ENCODE measurements around the gene PCBP3. TPM values are rescaled to one million over a fixed set of nuclear protein-coding genes. Genes with fewer than 3 reads are reported as not detected.
"Not testable (repeated sequence)": the region's sequence is repeated elsewhere in the genome, so short reads cannot be mapped to it uniquely, and the experiment has no call there.

PCBP3 gene
- total and polyA plus RNA-seq, 3 experiments from 2014 or later: 0.31 to 0.38 (median 0.35) TPM

DNA sequence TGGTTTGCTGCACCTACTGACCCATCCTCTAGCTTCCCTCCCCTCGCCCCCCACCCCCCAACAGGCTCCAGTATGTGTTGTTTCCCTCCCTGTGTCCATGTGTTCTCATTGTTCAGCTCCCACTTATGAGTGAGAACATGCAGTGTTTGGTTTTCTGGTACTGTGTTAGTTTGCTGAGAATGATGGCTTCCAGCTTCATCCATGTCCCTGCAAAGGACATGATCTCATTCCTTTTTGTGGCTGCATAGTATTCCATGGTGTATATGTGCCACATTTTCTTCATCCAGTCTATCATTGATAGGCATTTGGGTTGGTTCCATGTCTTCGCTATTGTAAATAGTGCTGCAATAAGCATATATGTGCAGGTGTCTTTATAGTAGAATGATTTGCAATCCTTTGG is 17.4 kb upstream of the PCBP3 start:
- H3K4me3 ChIP-seq (ENCODE audit: low read length); H3K4me1 ChIP-seq (ENCODE audit: insufficient read depth, low read length); H3K9me3 Mint-ChIP-seq; DNase-seq; H3K36me3 ChIP-seq (ENCODE audit: insufficient read depth, low read length); H3K27ac Mint-ChIP-seq; H3K4me1 Mint-ChIP-seq; H3K27ac ChIP-seq (ENCODE audit: low read depth, low read length); POLR2A ChIA-PET; CTCF ChIA-PET; H3K4me3 Mint-ChIP-seq; H3K9me3 ChIP-seq (ENCODE audit: low read length); H3K27me3 ChIP-seq (ENCODE audit: insufficient read depth, low read length, poor library complexity, severe bottlenecking); H3K36me3 Mint-ChIP-seq: not testable (repeated sequence)
- H3K27me3 Mint-ChIP-seq: peaks cover 5 to 29% of the 10 kb centered on the region in 2 donors

DNA sequence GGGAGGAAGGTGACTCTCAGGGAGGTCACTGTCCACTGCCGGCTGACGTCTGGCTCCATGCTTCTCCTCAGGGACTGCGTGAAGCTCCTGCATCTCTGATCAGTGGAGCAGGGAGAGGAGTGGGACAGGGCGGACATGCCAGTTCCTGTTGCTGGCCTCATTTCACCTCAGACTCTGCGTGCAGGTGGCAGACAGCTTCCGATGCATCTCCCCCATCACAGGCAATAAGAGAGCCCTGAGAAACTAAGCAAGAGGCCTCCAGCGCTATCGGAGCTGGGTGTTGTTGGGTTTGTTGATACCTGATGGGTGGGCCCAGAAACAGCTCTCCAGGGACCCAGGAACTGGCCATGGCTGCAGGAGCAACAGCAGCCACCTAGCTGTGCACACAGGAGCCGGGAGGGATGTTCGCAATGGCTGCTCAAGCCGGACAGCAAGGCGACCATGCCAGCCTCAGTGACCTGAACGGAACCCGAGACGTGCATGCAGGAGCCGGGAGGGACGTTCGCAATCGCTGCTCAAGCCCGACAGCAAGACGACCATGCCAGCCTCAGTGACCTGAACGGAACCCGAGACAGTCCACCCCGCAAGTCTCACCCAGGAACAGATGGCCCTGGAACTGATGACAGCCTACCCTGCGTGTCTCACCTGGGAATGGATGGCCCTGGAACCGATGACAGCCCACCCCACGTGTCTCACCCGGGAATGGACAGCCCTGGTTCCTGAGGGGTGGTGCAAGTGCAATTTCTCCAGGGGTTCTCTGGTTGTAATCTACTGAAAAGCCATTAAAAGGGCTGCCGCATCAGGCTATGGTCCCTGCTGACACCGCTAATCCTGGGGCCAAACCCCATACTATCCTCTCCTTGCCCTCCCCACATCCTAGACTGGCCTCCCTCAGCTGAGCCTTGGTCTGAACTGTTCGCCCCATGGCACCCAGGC is 14.2 kb upstream of the PCBP3 start:
- DNase-seq: no peak
- Histone ChIP-seq H3K4me1 (ENCODE audit: insufficient read depth, low read length) (peaks cover 4% of the 10 kb centered on the region), H3K4me3 (ENCODE audit: low read length) (no peak overlapping the region), H3K9me3 (ENCODE audit: low read length) (no peaks in the 10 kb centered on the region), H3K27me3 (ENCODE audit: insufficient read depth, low read length, poor library complexity, severe bottlenecking) (no peaks in the 10 kb centered on the region), H3K36me3 (ENCODE audit: insufficient read depth, low read length) (no peaks in the 10 kb centered on the region), H3K27ac (ENCODE audit: low read depth, low read length) (no peak overlapping the region)
- Mint-ChIP-seq H3K4me1 (no peaks in the 10 kb centered on the region), H3K27me3 (peaks cover 5 to 33% of the 10 kb centered on the region in 2 donors), H3K27ac (no peak overlapping the region), H3K4me3 (no peak overlapping the region), H3K9me3 (peaks cover 0 to 3% (median 0%) of the 10 kb centered on the region in 5 donors), H3K36me3 (no peaks in the 10 kb centered on the region)
- CTCF ChIA-PET: no interaction called here
- POLR2A ChIA-PET: no interaction called here

DNA sequence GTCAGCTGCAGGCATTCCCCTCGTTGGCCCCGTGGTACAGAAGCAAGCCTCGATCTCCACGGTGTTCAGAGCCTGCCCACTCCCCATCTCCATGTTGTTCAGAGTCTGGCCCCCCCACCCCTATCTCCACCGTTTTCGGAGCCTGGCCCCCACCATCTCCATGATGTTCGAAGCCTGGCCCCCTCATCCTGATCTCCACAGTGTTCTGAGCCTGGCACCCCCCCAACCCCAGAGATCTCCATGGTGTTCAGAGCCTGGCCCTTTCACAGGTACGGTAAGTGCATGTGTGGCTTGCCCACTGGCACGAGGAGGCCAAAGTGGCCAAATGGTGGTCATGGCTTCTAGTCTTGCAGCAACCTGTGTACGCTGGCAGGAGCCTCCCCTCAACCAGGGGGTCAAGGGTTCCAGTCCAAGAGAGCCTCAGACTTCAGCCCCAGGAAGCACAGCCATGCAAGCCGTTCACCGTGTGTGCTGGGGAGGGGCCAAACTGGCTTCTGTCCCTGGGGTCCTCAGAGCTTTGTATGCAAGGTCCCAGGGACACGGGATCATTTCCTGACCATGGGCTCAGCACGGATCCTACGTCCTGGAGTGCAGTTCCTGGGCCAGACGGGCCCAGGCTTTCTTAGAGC is 13.3 kb upstream of the PCBP3 start:
- H3K27me3 ChIP-seq (ENCODE audit: insufficient read depth, low read length, poor library complexity, severe bottlenecking): no peaks in the 10 kb centered on the region
- no peak overlapping the region for H3K27ac ChIP-seq (ENCODE audit: low read depth, low read length)
- no peak for DNase-seq
- no peak overlapping the region for H3K27ac Mint-ChIP-seq
- peaks cover 4% of the 10 kb centered on the region for H3K4me1 ChIP-seq (ENCODE audit: insufficient read depth, low read length)
- H3K9me3 ChIP-seq (ENCODE audit: low read length): no peaks in the 10 kb centered on the region
- H3K9me3 Mint-ChIP-seq: peaks cover 0 to 3% (median 0%) of the 10 kb centered on the region in 5 donors
- no peak overlapping the region for H3K4me3 Mint-ChIP-seq
- no peaks in the 10 kb centered on the region for H3K36me3 ChIP-seq (ENCODE audit: insufficient read depth, low read length)
- H3K36me3 Mint-ChIP-seq: no peaks in the 10 kb centered on the region
- H3K4me1 Mint-ChIP-seq: no peaks in the 10 kb centered on the region
- peaks cover 5 to 26% of the 10 kb centered on the region in 2 donors for H3K27me3 Mint-ChIP-seq
- H3K4me3 ChIP-seq (ENCODE audit: low read length): no peak overlapping the region
- ChIA-PET POLR2A (no interaction called here), CTCF (no interaction called here)

DNA sequence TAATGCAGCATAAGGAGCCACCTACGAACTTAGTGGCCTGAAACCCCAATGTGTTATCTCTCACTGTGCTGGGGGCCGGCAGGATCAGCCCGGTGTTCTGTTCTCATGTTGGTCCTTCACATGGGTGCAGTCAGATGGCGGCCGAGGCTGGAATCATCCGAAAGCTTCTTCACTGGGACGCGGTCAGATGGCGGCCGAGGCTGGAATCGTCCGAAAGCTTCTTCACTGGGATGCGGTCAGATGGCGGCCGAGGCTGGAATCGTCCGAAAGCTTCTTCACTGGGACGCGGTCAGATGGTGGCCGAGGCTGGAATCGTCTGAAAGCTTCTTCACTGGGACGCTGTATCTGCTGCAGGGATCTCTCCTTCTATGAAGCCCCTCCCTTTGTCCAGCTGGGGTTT is 12.6 kb upstream of the PCBP3 start:
- Mint-ChIP-seq H3K4me3 (peak overlapping the region in 1 of 7 donors; percentile 75), H3K27ac (no peak overlapping the region), H3K9me3 (peaks cover 0 to 3% (median 0%) of the 10 kb centered on the region in 5 donors), H3K4me1 (no peaks in the 10 kb centered on the region), H3K27me3 (peaks cover 5 to 26% of the 10 kb centered on the region in 2 donors), H3K36me3 (no peaks in the 10 kb centered on the region)
- DNase-seq: no peak
- no peak overlapping the region for H3K27ac ChIP-seq (ENCODE audit: low read depth, low read length)
- no peaks in the 10 kb centered on the region for H3K9me3 ChIP-seq (ENCODE audit: low read length)
- no peaks in the 10 kb centered on the region for H3K36me3 ChIP-seq (ENCODE audit: insufficient read depth, low read length)
- ChIA-PET CTCF (no interaction called here), POLR2A (no interaction called here)
- H3K27me3 ChIP-seq (ENCODE audit: insufficient read depth, low read length, poor library complexity, severe bottlenecking): no peaks in the 10 kb centered on the region
- H3K4me3 ChIP-seq (ENCODE audit: low read length): no peak overlapping the region
- peaks cover 4% of the 10 kb centered on the region for H3K4me1 ChIP-seq (ENCODE audit: insufficient read depth, low read length)

DNA sequence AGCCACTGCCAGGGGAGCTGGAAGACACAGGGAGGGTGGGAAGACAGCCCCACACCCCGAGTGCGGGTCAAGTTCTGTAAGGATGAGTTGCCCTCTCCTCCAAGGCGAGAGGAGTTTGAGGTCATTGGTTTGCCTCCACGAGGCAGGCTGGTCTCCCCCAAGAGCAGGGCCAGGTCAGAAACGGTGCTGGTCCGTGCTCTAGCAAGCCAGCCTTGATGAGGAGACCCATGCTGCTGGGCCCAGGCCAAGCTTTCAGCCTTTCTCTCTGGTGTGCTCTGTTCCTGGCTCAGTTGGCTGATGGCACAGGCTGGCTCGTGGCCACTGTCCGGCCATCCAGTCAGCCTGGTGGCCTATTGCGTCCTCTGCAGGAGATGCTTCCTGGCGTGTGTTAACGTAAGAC is 12.0 kb upstream of the PCBP3 start:
- CTCF ChIA-PET: no interaction called here
- peaks cover 4% of the 10 kb centered on the region for H3K4me1 ChIP-seq (ENCODE audit: insufficient read depth, low read length)
- H3K27me3 ChIP-seq (ENCODE audit: insufficient read depth, low read length, poor library complexity, severe bottlenecking): no peaks in the 10 kb centered on the region
- H3K4me3 ChIP-seq (ENCODE audit: low read length): no peak overlapping the region
- POLR2A ChIA-PET: no interaction called here
- no peaks in the 10 kb centered on the region for H3K36me3 Mint-ChIP-seq
- no peak overlapping the region for H3K27ac ChIP-seq (ENCODE audit: low read depth, low read length)
- H3K27ac Mint-ChIP-seq: no peak overlapping the region
- H3K36me3 ChIP-seq (ENCODE audit: insufficient read depth, low read length): no peaks in the 10 kb centered on the region
- H3K27me3 Mint-ChIP-seq: peaks cover 5 to 21% of the 10 kb centered on the region in 2 donors
- no peak overlapping the region for H3K4me3 Mint-ChIP-seq
- no peaks in the 10 kb centered on the region for H3K4me1 Mint-ChIP-seq
- no peak for DNase-seq
- H3K9me3 ChIP-seq (ENCODE audit: low read length): no peaks in the 10 kb centered on the region
- H3K9me3 Mint-ChIP-seq: peaks cover 0 to 3% (median 0%) of the 10 kb centered on the region in 5 donors

DNA sequence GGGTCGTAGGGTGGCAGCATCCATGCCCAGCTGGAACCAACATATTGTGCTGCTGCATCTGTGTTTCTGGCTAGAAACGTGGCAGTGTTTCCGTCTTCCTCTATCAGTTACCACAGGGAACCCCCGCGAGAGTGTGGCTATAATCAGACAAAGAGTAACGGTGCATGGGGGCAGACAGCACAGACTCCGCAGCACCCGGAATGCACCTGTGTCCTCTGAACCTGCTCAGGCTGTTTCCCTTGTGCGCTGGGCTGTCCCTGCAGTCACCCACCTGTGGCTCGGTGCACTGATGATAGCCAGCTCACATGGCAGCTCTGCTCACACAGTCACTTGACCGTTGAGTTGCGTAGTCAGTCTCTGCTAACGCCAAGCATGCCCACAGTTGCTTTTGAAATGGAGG is 11.4 kb upstream of the PCBP3 start:
- ChIA-PET CTCF (no interaction called here), POLR2A (no interaction called here)
- H3K4me3 Mint-ChIP-seq: no peak overlapping the region
- H3K4me1 Mint-ChIP-seq: no peaks in the 10 kb centered on the region
- H3K27ac ChIP-seq (ENCODE audit: low read depth, low read length): no peak overlapping the region
- H3K27me3 ChIP-seq (ENCODE audit: insufficient read depth, low read length, poor library complexity, severe bottlenecking): no peaks in the 10 kb centered on the region
- no peak overlapping the region for H3K4me3 ChIP-seq (ENCODE audit: low read length)
- DNase-seq: no peak
- H3K4me1 ChIP-seq (ENCODE audit: insufficient read depth, low read length): peaks cover 4% of the 10 kb centered on the region
- H3K9me3 ChIP-seq (ENCODE audit: low read length): no peaks in the 10 kb centered on the region
- peaks cover 5 to 19% of the 10 kb centered on the region in 2 donors for H3K27me3 Mint-ChIP-seq
- H3K36me3 ChIP-seq (ENCODE audit: insufficient read depth, low read length): no peaks in the 10 kb centered on the region
- peaks cover 0 to 3% (median 0%) of the 10 kb centered on the region in 5 donors for H3K9me3 Mint-ChIP-seq
- no peaks in the 10 kb centered on the region for H3K36me3 Mint-ChIP-seq
- peak overlapping the region in 1 of 8 donors; percentile 20 for H3K27ac Mint-ChIP-seq

DNA sequence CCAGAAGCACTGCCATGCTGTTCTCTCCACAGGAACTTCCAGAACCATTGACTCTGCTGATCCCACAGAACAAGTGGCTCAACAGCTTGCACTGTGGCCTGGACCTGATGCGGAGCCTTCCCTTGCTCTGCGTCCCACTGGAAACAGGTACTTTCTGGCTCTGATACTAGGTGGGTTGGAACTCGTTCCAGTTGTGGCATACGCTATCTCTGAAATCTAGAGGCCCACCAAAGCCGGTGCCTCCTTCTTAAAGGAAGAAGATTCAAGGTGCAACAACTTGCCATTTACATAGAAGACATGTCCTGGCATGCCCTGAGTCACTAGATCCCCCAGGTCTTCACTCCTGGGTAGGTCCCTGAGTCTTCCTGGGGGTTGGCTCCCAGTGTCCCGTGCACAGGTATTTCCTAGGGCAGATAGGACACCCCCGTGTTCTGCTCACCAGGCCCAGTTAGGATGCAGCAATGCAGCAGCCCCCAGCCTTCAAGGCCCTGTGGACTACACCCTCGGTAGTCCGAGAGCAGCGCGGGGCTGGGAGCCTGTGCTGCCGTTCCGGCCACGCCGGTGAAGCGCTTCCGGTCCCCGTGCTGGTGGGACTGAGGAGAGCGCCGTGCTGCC is 10.8 kb upstream of the PCBP3 start:
- Histone ChIP-seq H3K4me3 (ENCODE audit: low read length) (no peak overlapping the region), H3K9me3 (ENCODE audit: low read length) (no peaks in the 10 kb centered on the region), H3K27me3 (ENCODE audit: insufficient read depth, low read length, poor library complexity, severe bottlenecking) (no peaks in the 10 kb centered on the region), H3K4me1 (ENCODE audit: insufficient read depth, low read length) (peaks cover 4% of the 10 kb centered on the region), H3K36me3 (ENCODE audit: insufficient read depth, low read length) (no peaks in the 10 kb centered on the region), H3K27ac (ENCODE audit: low read depth, low read length) (no peak overlapping the region)
- DNase-seq: no peak
- no peak overlapping the region for H3K27ac Mint-ChIP-seq
- peaks cover 0 to 3% (median 0%) of the 10 kb centered on the region in 5 donors for H3K9me3 Mint-ChIP-seq
- H3K4me1 Mint-ChIP-seq: no peaks in the 10 kb centered on the region
- H3K4me3 Mint-ChIP-seq: no peak overlapping the region
- no peaks in the 10 kb centered on the region for H3K36me3 Mint-ChIP-seq
- ChIA-PET POLR2A (no interaction called here), CTCF (no interaction called here)
- H3K27me3 Mint-ChIP-seq: peaks cover 5 to 19% of the 10 kb centered on the region in 2 donors

DNA sequence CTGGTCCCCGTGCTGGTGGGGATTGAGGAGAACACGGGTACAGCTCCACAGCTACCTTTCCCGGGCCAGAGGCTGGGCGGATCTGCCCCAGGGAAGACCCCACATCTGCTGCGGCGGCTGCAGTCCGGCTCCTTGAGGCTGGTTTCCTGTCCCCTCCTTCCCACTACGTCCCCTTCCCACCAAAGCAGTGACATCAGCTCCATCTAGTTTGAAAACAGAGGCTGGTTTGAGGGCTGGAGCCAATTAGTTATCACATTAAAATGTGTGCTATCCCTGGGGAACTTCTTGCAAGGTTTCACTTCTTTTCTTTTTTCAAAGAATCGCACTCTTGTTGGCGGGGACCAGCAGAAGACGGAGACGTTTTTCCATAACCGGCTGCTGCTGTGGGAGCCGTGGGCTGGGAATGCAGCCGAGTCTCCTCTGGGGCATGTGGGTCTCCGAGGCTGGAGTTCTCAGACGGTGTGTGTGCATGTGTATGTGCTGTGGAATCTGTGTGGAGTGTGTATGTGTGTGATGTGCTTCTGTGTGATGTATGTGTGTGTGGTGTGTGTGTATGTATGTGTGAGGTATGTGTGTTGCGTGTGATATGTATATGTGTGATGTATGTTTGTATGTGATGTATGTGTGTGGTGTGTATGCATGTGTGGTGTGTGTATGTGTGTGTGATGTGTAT is 8.9 kb upstream of the PCBP3 start:
- H3K27me3 Mint-ChIP-seq: peaks cover 9 to 17% of the 10 kb centered on the region in 2 donors
- ChIA-PET CTCF (no interaction called here), POLR2A (no interaction called here)
- Histone ChIP-seq H3K4me3 (ENCODE audit: low read length) (no peak overlapping the region), H3K36me3 (ENCODE audit: insufficient read depth, low read length) (no peaks in the 10 kb centered on the region), H3K27me3 (ENCODE audit: insufficient read depth, low read length, poor library complexity, severe bottlenecking) (no peaks in the 10 kb centered on the region), H3K4me1 (ENCODE audit: insufficient read depth, low read length) (peaks cover 11% of the 10 kb centered on the region), H3K9me3 (ENCODE audit: low read length) (no peaks in the 10 kb centered on the region), H3K27ac (ENCODE audit: low read depth, low read length) (no peak overlapping the region)
- no peak overlapping the region for H3K27ac Mint-ChIP-seq
- DNase-seq: no peak
- H3K4me1 Mint-ChIP-seq: no peaks in the 10 kb centered on the region
- H3K36me3 Mint-ChIP-seq: no peaks in the 10 kb centered on the region
- H3K9me3 Mint-ChIP-seq: peaks cover 0 to 3% (median 0%) of the 10 kb centered on the region in 5 donors
- no peak overlapping the region for H3K4me3 Mint-ChIP-seq
